Ramos (cell line): ENCODE measurements around the gene PCSK6.
"Not testable (repeated sequence)": the region's sequence is repeated elsewhere in the genome, so short reads cannot be mapped to it uniquely, and the experiment has no call there.

Source experiments
- in situ Hi-C: fragments of 300-500 bp; cut with MboI; formaldehyde crosslinking; loops from one replicate; pipeline ENCODE4 v1.14.3; 2022; ENCODE audit warnings: low sequenced_read_pairs; ENCODE audit not compliant: unreplicated experiment

PCSK6 gene

DNA sequence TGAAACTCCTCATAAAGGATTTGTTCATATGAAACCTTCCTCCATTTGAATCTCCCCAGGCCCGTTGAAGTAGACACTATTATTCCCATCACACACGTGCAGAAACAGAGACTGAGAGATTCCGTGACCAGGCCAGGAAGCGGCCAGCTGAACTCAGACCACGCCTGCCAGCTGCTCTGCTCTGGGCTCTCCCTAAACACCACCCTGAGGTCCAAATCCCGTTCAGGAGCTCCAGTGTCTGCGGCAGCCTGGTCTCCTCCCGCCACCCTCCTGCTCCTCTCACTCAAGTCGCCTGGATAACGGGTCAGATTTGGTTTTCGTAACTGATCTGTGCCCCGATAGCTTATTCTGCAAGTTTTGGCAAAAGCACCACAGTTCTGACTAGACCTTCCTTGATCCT is 140.9 kb downstream of the PCSK6 start:
- in situ Hi-C loops = no loop called here

- in situ Hi-C loops = no loop called here
Measured at GRCh38 chr15:101348015-101348414, 141.5 kb downstream of the PCSK6 start.

- in situ Hi-C loops = no loop called here
Measured at GRCh38 chr15:101347454-101347853, 142.1 kb downstream of the PCSK6 start.

GRCh38 chr15:101346928-101347327 is 142.6 kb downstream of the PCSK6 start:
- in situ Hi-C loops = no loop called here

- in situ Hi-C loops = no loop called here
Measured at GRCh38 chr15:101342056-101342455, 147.5 kb downstream of the PCSK6 start.

DNA sequence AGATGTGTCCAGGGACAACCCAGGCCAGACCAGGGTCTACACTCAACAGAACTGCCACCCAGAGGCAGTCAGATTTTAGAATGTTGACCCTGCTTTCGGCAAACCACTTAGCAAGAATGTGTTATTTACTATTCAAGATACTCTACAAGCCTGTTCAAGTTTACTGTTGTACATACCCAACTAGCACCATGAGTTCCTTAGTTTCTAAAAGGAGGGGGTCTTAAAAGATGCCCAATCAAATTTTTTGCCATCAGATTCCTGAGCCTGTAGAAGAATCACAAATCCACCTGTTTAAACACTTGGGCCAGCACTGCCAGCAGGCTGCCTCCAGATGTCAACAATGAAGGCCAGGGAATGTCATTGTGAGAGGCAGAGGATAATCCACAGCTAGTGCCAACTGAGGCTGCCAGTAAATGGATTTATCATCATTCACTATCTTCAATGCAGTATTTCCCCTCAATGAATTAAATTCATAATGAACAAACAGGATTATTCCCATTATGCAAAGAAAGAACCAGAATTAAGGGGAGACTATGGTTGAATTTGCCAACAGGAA is 150.9 kb downstream of the PCSK6 start:
- in situ Hi-C loops = no loop called here

- in situ Hi-C loops = no loop called here
Measured at GRCh38 chr15:101337976-101338375, 151.5 kb downstream of the PCSK6 start.

DNA sequence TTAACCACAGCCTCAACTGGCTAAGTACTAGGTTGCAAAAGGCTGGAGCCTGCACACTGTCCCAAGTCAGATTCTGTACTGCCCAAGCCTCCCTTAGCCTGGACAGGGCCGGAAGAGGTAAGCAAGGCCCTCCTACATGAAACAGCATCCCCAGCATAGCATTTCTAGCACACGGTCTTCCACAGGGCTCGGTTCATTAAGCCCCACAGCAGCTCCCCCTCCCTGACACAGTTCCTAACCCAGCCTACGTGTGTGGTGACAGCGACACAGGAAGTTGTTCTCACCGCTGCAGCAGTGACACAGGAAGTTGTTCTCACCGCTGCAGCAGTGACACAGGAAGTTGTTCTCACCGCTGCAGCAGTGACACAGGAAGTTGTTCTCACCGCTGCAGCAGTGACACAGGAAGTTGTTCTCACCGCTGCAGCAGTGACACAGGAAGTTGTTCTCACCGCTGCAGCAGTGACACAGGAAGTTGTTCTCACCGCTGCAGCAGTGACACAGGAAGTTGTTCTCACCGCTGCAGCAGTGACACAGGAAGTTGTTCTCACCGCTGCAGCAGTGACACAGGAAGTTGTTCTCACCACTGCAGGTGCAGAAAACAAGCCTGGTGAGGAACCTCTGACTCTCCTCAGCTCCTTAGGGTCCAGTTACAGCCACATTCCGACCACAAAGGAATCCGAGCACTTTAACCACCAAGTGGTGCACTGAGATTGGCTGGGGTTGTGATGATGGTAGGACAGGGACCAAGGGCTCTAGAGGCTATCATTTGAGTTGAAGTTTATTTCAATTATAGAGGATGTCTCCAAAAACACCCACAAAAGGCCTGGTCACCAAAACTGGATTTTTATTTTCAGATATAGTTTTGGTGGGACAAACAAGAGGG is 155.4 kb downstream of the PCSK6 start:
- in situ Hi-C loops = not testable (repeated sequence)

DNA sequence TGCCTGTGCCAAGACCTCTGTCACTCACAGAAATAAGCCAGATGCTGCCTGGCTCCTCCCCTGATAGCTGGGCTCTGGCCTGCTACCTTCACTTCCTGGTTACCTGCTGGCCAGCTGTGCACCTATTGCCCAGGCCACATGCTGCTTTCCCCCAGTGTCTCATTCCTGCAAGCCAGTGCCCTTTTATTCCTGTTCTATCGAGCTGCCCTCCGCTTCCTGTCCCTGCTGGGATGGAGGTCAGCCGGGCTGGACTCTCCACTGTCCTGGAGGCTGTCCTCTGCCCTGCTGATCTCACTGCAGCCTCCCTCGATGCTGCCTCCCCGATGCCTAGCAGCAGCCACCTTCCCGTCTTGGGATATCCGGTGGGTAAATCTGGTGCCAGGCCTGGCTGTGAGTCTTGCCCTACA is 157.4 kb downstream of the PCSK6 start:
- in situ Hi-C loops = no loop called here

DNA sequence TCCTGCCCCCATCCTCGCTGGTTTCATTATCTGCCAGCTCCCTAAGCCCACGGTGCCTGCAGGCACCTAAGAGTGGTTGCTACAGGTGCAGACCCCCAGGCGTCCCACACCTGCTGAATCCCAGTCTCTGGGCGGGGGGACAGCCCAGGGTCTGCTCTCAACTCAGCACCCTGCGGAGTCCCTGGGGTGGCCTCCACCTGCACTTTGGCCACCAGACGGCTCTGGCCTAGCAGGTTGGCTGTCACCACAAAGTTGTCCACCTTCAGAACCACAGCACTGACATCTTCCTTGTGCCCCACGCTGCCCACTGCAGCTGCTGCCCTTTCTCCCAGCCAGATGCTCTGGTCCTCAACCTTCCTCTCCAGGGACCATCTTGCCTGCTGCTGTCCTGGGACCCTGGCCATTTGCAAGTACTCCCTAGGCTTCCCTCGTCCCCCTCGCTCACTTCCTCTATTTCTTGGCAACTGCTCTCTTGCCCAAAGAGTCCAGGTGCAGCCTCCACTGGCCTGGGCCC is 159.6 kb downstream of the PCSK6 start:
- in situ Hi-C loops = no loop called here

DNA sequence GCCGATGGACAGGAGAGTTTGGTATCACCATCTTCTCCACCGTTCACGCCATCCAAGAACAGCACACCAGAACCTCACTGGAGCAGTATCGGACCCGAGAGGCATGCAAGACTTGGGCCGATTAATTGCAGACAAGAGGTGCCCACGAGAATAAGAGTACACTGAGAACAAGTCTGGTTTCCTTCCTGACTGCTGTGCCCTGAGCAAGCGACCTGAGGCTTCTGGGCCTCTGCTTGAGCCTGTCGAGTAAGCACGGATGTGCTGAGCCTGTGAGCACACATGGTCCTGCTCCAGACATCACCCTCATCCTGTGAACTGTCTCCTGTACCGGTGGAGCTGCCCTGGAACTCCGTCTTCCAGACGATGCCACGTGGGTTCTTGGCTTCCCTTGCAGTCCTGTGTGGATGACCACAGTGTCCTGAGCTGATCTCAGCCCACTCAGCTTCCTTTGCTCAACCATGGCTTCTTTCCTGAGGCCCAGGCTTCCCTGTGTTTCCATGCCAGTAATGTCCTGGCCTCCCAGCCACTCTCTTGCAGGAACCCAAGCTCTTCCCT is 160.1 kb downstream of the PCSK6 start:
- in situ Hi-C loops = no loop called here

DNA sequence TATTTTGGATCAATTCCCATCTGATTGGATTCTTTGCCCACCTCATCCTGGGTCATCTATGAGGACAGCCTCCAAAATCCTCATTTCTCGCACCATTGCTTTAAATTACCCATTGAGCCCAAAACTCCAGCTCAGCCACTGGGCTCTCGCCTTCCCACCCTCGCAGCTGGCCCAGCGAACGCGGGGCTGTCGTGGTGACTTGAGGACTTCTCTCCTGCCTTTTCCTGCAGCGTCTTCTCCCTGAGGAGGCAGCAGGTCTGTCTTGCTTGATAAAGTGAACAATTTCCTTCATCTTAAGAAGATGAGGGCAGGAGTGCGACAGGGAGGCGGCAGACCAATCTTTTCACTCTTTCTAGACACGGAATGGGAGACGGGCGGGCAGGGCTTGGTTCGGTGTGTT is 161.5 kb downstream of the PCSK6 start:
- in situ Hi-C loops = no loop called here

- in situ Hi-C loops = no loop called here
Measured at GRCh38 chr15:101327147-101327740, 162.3 kb downstream of the PCSK6 start.

DNA sequence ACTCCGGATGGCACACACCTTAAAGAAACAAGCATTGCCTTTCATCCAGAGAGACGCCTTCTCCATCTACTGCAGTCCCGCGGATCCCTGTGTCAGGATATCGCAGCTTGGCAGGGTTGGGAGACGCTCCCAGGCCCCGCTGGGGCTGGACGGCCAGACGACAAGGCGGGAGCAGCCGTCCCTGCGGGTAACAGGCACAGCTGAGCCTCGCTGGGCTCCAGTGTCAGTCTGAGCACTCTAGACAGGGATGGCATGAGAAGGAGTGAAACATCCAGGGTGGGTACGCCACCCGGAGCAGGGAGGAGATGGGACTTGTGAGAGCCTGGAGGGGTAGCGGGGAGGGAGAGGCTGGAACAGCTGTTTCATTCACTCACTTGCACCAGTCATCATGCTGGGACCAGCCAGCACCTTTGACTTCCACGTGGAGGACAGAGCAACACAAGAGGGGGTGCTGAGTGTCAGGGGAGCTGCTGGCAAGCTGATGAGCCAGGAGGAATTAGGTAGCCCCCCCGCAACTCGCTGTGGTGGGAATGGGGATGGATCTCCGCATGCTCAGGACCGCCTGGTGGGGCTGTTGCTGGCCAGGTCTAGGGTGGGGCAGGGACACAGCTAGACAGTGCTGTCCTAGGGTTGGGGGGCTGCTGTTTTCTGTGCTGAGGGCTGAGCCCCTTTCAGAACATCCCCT is 162.9 kb downstream of the PCSK6 start:
- in situ Hi-C loops = no loop called here

DNA sequence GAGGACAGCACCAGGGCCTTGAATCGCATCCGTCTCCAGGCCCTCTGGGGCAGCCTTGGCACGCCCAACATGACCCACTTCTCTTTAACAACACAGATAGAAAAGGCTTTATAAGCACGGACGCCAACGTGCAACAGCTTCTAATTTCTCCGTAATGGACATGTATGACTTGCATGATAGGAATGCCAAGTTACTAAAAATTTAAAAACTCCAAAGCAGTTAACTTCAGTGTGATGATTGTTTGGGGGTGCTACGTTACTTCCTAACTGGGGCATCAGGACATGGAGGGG is 163.5 kb downstream of the PCSK6 start:
- in situ Hi-C loops = no loop called here

- in situ Hi-C loops = no loop called here
Measured at GRCh38 chr15:101325263-101326025, 164.1 kb downstream of the PCSK6 start.

- in situ Hi-C loops = no loop called here
Measured at GRCh38 chr15:101324524-101325177, 164.9 kb downstream of the PCSK6 start.

DNA sequence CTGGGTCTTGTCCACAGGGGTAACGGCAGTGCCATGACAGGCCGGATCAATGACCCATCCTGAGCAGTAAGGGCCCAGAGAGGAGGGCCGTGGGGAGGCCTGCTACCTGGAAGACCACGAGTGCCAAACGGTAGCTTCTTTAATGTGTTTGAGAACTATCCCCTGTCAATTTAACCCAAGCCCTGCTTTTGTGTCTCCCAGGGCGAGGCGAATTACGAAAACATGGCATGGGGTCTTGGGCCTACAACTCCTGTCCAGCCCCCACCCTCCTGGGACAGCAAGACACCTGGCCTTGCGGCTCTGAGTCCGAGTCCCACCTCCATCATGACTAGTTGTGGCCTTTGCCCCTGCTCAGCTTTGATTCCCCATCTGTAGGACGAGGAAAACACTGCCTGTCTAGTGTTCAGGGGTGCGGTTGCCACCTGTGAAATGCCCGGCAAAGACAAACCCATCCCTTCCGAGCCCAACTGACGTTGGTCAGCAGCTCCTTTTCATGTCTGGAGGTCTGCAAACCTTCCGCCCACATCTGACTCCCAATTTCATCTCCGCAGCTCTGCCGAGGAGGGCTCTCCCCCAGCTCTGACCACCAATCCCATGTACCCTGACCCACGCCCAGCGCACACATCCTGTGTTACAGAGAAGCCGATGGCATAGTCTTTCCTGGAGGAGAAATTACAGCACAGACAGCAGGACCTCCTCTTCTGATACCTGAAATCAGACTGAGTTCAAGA is 165.5 kb downstream of the PCSK6 start:
- in situ Hi-C loops = no loop called here
